Iris pigment epithelial cell (primary cell): ENCODE measurements around the gene MLYCD.
A peak's percentile ranks its signal among the peaks of the same experiment; 100 is the strongest.

Experiments
- DNase-seq: peaks from one replicate; pipeline ENCODE4 v3.0.0-alpha.2; 2011; ENCODE audit warnings: low read depth

The MLYCD gene

DNA sequence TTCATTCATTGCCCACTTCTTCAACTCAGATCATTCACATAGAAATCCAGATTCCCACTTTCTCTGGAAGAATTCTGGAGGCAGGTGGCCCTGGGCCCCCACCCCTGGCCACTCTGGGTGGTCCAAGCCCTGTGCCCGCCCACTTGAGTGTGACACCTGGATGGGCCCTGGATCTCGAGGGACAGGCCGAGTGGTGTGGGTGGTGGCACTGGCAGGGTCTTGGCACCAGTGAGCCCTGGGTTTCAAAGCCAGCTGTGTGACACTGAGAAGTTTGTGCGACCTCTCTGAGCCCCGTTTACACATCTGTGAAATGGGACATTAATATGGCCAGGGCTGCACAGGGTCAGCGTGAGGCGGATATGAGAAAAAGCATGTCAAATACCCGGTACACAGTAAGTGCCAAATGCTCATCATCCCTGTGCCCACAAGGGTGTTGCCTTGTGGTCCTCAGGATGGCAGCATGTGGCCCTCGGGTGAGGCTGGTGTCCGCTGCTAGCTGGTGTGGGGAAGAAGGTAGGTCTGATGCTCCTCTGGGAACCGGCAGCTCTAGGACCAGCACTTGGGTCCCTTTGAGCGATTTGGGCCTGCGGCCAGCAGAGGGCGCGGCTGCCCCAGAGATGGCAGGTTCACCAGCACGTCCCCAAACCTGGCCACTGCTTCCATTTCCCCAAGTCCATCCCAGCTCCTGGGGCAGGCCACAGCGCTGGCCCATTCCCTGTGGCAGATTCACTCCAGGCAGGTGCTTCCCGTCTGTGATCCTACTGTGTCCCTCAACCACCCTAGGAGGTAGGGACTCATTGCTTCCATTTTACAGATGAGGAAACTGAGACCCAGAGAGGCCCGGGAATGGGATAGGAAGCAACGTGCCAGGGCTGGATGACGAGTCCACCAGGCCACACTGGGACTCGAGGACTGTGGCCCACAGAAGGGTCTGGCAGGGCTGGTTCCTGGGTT is 57.7 kb downstream of the MLYCD start:
- peak; percentile 71 for DNase-seq

DNA sequence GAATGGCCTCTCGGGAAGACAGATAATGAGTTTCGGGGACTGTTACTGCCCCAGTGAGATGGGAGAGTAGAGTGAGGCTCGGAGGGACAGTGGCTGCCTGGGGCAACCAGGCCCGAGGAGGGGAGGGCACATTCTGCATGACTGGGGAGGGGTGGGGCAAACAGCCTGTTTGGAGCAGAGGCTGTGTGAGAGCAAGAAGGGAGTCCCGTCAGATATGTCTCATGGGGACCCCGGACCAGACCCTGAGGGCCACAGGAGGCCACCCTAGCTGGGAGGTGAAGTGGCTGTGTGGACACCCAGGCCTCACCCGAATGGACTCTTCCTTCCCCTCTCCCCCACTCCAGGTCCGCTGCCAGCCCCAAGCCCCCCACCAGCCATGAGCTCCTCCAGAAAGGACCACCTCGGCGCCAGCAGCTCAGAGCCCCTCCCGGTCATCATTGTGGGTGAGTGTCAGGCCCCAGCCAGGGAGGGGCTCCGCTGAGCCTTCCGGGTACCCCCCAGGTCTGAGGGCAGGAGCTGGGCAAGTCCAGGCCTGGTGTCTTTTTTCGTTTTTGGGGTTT is 58.5 kb downstream of the MLYCD start:
- no peak for DNase-seq

DNA sequence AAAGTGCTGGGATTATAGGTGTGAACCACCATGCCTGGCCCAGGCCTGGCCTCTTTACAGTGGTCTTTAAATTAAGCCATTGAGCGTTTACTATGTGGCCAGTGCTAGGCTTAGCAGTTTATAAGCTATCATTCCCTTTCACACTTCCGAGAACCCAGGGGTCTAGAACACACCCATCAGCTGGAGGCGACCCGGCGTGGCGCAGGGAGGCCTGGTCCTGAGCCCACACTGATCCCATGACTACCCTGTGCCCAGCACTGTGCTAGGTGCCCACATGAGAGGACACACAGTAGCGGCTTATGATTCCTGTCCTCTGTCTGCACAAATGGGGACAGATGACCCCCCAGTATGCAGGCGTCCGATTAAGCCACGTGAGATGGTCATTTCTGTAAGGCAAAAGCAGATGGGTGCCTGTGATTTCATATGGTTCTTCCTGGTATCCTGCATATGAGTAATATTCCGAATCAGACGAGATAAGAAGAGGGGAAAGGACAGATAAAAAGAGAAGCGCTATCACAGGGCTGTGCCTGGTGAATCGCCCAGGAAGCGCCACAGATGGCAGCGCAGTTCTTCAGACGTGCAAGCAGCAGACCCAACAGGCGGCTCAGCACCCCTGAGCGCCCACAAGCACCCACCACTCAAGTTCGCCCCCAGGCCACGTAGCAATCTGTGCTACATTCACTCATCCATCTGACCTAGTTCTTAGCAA is 59.4 kb downstream of the MLYCD start:
- peak; percentile 35 for DNase-seq

DNA sequence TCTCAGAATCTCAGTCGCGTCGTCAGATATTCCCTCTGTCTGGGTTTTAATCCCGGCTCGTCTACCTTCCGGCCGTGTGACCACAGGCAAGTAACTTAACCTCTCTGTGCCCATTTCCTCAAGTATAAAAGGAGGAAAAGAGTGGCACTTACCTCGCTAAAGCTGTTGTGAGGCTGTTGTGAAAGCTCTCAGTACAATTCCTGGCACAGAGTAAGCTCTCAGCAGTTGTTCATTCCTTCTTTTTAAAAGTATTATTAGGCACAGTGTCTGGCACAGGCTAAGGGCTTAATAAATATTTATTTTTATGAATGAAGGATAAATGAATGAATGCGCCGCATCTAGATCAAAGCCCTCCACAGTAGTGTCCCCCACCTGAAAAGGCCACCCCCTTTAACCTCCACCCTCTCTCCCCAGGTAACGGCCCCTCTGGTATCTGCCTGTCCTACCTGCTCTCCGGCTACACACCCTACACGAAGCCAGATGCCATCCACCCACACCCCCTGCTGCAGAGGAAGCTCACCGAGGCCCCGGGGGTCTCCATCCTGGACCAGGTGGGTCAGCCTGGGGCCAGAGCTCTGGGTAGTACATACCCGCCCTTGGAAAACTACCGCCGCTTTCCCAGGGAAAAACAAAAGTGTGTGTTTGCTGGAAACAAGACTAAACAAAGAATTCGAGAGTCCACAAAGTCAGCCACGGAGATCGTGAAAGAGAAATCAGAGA is 60.1 kb downstream of the MLYCD start:
- DNase-seq: no peak

DNA sequence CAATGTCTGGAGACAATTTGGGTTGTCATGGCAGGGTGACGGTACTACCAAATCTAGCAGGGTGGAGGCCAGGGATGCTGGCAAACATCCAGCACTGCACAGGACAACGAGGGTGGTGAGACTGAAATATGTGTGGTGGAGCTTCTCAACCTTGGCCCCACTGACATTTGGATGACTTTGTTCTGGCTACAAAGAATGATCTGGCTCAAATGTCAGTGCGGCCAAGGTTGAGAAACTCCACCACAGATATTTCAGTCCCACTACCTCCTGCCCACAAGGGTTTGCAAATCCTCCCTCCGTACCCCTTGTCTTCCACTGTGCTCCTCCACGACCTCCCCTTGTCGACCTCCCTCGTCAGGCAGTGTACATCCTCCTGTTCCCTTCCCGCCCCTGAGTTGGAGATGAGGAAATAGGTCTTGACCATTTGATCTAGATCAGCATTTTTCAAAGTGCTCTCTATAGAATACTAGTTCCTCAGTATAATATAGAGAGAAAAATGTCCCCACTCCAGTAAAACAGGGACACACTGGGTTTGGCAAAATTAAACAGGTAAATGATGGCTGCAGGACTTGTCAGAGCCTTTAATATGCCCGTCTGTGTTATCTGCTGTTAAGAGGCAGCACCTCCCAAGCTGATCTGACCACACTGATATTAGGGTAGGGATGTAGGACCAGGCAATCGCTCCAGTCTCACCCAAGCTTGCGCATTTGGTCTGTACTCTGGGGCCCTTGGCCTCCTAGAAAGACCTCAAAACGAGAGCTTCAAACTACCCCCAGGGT is 60.9 kb downstream of the MLYCD start:
- DNase-seq: no peak

DNA sequence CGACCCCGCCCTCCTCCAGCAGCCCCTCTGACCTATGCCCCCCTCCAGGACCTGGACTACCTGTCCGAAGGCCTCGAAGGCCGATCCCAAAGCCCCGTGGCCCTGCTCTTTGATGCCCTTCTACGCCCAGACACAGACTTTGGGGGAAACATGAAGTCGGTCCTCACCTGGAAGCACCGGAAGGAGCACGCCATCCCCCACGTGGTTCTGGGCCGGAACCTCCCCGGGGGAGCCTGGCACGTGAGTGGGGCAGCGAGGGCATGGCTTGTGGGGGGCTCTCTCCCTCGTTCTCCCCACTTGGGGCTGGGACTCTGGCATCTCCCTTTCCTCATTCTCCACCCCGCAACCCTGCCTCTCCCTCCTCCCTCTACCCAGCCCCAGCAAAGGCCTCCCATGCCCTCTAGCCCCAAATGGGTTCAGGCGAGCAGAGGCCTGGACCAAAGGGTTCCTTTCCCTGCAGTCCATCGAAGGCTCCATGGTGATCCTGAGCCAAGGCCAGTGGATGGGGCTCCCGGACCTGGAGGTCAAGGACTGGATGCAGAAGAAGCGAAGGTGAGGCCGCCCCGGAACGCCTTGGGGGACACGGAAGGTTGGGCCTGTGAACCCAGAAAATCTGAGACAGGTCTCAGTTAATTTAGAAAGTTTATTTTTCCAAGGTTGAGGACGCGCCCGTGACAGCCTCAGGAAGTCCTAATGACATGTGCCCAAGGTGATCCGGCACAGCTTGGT is 61.8 kb downstream of the MLYCD start:
- no peak for DNase-seq

DNA sequence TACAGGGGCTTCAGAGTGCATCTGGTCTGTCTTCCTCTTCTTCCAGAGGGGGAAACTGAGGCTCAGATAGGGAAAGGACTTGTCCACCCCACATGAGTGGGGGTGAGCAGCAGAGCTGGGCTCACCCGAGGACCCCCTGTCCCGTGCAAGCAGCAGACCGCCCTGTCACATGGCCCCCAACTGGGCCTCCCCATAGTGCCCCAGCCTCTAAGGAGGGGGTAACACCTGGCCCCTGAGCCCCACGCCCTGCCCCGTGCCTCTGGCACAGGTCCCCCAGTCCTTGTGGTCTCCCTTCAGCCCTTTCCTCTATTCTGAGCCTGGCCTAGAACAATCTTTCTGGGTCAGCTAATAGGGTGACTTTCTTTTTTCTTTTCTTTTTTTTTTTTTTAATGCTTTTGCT is 62.7 kb downstream of the MLYCD start:
- no peak for DNase-seq

DNA sequence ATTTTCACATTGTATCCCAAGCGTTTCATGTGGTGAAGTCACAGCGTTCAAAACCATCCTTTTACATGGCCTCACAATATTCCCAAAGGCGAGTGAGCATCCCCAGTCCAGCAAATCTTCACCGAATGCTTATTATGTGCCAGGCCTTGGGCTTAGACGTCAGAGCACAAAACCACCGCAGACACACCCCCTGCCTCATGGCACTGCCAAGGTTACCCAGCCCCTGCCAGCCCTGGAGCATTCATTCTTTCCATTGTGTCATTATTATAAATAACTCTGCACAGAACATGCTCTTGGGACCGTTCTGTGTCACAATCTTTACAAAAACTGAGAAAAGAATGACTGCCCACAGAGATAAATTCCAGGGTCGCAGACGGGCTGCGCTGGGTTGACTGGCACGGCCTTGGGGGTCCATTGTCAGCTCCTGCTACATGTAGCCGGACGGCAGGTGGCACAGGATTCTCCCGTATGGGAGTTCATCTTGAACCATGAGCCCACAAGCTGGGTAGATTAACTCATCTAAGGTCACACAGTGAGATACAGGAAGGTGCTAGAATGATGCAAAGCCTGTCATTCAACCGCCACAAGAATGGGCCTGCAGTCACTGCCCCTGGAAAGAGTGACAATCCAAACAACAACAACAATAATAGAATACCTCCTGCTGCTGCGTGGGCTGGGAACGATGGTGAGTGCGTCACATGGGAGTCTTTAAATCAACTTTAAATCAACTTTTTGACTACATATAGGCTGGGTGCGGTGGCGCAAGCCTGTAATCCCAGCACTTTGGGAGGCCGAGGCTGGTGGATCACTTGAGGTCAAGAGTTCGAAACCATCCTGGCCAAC is 64.6 kb downstream of the MLYCD start:
- DNase-seq: no peak

- DNase-seq: no peak
Measured at GRCh38 chr16:83964684-83965443, 65.9 kb downstream of the MLYCD start.

GRCh38 chr16:83965444-83966152 is 66.7 kb downstream of the MLYCD start:
- no peak for DNase-seq

DNA sequence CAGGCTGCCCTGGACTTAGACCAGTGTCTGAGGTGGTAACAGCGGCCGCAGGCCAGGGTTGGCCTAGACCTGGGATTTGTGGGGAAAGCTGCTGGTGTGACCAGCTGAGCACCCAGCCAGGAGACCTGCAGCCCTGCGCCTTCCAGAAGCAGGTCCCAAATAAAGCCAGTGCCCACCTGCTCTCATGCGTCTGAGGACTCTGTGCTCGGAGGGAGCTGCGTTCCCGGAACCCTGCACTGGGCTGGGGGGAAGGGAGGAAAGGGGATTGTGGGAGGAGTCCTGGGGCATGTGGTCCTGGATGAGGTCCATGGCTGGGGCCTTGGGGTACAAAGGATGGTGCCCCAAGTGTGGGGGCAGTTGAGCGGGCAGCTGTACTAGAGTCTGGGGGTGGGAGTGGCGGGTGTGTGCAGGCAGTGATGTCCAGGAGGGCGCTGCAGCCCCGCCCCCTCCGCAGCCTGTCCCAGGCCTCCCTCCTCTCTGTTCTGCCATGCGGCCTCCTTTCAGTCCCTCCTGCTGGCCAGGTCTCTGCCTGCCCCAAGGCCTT is 67.3 kb downstream of the MLYCD start:
- DNase-seq: no peak

GRCh38 chr16:83967091-83967490 is 68.2 kb downstream of the MLYCD start:
- no peak for DNase-seq

GRCh38 chr16:83967838-83968305 is 69.0 kb downstream of the MLYCD start, which contains the start of gene NECAB2:
Gene NECAB2, plus strand, starts transcription at chr16:83968244. Its CDS starts 405 bp downstream, at chr16:83968649.
- peak; percentile 20 for DNase-seq

- DNase-seq: no peak
Measured at GRCh38 chr16:83968306-83968851, 69.5 kb downstream of the MLYCD start.

GRCh38 chr16:83968891-83969649 is 70.2 kb downstream of the MLYCD start:
- no peak for DNase-seq

DNA sequence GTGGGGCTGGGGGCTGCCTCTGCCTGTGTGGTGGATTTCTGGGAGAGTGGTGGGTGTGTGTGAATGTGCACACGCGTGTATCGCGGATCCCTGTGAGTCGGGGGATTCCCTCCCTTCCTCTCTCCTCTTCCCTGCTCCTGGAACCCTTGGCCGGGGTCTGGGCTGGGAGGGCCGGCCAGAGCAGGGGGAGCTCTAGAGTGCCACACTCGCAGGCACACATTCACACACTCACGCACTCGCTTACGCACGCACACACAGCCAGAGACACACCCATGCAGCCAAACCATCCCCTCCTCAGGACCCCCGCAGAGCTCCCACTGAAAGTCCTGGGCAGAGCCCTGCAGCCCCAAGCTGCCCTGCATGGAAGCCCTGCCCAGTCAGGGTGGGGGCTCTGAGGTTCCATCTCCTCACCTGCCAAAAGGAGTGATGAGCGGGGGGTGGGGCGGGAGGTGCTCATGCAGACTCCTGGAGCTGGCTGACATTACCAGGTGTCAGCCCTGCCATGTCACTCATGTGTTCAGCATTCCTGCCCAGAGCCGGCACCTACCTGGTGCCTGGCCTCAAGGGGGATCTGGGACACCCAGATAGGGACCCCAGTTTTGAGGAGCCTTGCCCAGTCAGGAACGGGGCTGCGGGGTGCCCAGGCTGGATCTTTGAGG is 71.0 kb downstream of the MLYCD start:
- no peak for DNase-seq
